Measurements from ENCODE around the gene RAB17. TPM values are rescaled to one million over a fixed set of nuclear protein-coding genes. Genes with fewer than 3 reads are reported as not detected.

Gene RAB17
- total RNA-seq, 1 experiment from 2014 or later, result 41.8 TPM

- no peaks in the 10 kb centered on the region for H3K4me1 ChIP-seq (ENCODE audit: control insufficient read depth in 1 of 2, insufficient read depth in 2 of 2, low read length in 2 of 2)
- H3K27me3 ChIP-seq (ENCODE audit: insufficient read depth, low read length), result no peaks in the 10 kb centered on the region
- no peak overlapping the region for H3K27ac ChIP-seq (ENCODE audit: low read depth, low read length)
- ATAC-seq (peak; percentile 36; the same call in 1 of the 2 replicates), DNase-seq (ENCODE audit: low read depth, low spot score) (no peak)
- H3K79me2 ChIP-seq (ENCODE audit: insufficient read depth, low read length), result no peaks in the 10 kb centered on the region
- BruUV-seq (replicated peaks), result no TSS peak
- no peaks in the 10 kb centered on the region for H3K9me3 ChIP-seq (ENCODE audit: control insufficient read depth in 1 of 2, insufficient read depth in 1 of 2, low read depth in 1 of 2, low read length in 2 of 2)
- ChIA-PET CTCF (interaction anchor here (1.3 kb wide), 1 partner anchor 10 kb away, joined by 5 read pairs; no protein-coding TSS in a partner anchor), POLR2A (no interaction called here), RAD21 (ENCODE audit: low non-redundant PET in 1 of 2, low total read pairs in 2 of 2, uncharacterized antibody in 2 of 2, unreplicated experiment in 2 of 2) (no interaction called here)
- H3K9me2 ChIP-seq (ENCODE audit: insufficient read depth), result no peaks in the 10 kb centered on the region
- no peak for TF ChIP-seq SIN3A (IDR thresholded peaks at IDR 0.05; ENCODE audit: low read depth)
- no peak for TF ChIP-seq TCF7L2 (IDR thresholded peaks at IDR 0.05; ENCODE audit: borderline replicate concordance, extremely low read depth, insufficient read depth, insufficient read length)
- peak; percentile 21; the same call in 1 of the 2 replicates for TF ChIP-seq RAD21 (IDR thresholded peaks at IDR 0.05; ENCODE audit: low read depth)
- TF ChIP-seq REST (IDR thresholded peaks at IDR 0.05; ENCODE audit: low read depth), result no peak
- TF ChIP-seq POLR2A (IDR thresholded peaks at IDR 0.05; ENCODE audit: borderline replicate concordance, extremely low read depth, insufficient read depth, insufficient read length), result no peak
- TF ChIP-seq POLR2AphosphoS5 (IDR thresholded peaks at IDR 0.05; ENCODE audit: low read depth, low read length), result no peak
- H3K9ac ChIP-seq (ENCODE audit: low read length), result no peak overlapping the region
- H2AFZ ChIP-seq (ENCODE audit: low read depth, low read length, poor library complexity, severe bottlenecking), result no peak overlapping the region
- H4K20me1 ChIP-seq (ENCODE audit: insufficient read depth), result no peaks in the 10 kb centered on the region
- no peak overlapping the region for H3K4me2 ChIP-seq (ENCODE audit: low read length)
- intact Hi-C loops (cut with micrococcal nuclease), result no loop called here
- no peak overlapping the region for H3K4me3 ChIP-seq (replicated peaks in 1 of 2; ENCODE audit: low read depth in 1 of 2, low read length in 2 of 2)
- H3K36me3 ChIP-seq (ENCODE audit: control insufficient read depth in 1 of 2, insufficient read depth in 2 of 2, low read length in 2 of 2), result peaks cover 0 to 6% of the 10 kb centered on the region in 2 experiments; a peak in 2 of 4 replicates
Observed at GRCh38 chr2:237581751-237582746, 8.5 kb downstream of the RAB17 start.
